Fibroblast of gingiva (primary cell): Measurements from ENCODE around the gene ZC3H12A.

ENCODE experiments used
- DNase-seq: peaks from one replicate; pipeline ENCODE4 v3.0.0-alpha.2; 2011; ENCODE audit warnings: low read depth

ZC3H12A gene

GRCh38 chr1:37474046-37474696, at the start of gene ZC3H12A:
Gene ZC3H12A (plus strand): TSS chr1:37474580. CDS start chr1:37475497, 917 bp downstream.
- peak; percentile 87 for DNase-seq

GRCh38 chr1:37425221-37425620, 49.2 kb upstream of the ZC3H12A start:
- DNase-seq = no peak

- no peak for DNase-seq
Measured at GRCh38 chr1:37429029-37429428, 45.4 kb upstream of the ZC3H12A start.

- no peak for DNase-seq
Measured at GRCh38 chr1:37430103-37430985, 44.0 kb upstream of the ZC3H12A start.

GRCh38 chr1:37432716-37433115, 41.7 kb upstream of the ZC3H12A start:
- no peak for DNase-seq

GRCh38 chr1:37433171-37433570, 41.2 kb upstream of the ZC3H12A start:
- no peak for DNase-seq

GRCh38 chr1:37434292-37435225, 39.8 kb upstream of the ZC3H12A start:
- peak; percentile 26 for DNase-seq

- no peak for DNase-seq
Measured at GRCh38 chr1:37437087-37437486, 37.3 kb upstream of the ZC3H12A start.

GRCh38 chr1:37438037-37438868, 36.1 kb upstream of the ZC3H12A start:
- DNase-seq = no peak

- DNase-seq = no peak
Measured at GRCh38 chr1:37438869-37439343, 35.5 kb upstream of the ZC3H12A start.

GRCh38 chr1:37439349-37439995, 34.9 kb upstream of the ZC3H12A start:
- no peak for DNase-seq

- DNase-seq = no peak
Measured at GRCh38 chr1:37441490-37441889, 32.9 kb upstream of the ZC3H12A start.

GRCh38 chr1:37442139-37442538, 32.2 kb upstream of the ZC3H12A start:
- DNase-seq = no peak

GRCh38 chr1:37442644-37443043, 31.7 kb upstream of the ZC3H12A start:
- DNase-seq = no peak

- DNase-seq = no peak
Measured at GRCh38 chr1:37446874-37447273, 27.5 kb upstream of the ZC3H12A start.

- DNase-seq = no peak
Measured at GRCh38 chr1:37448185-37448584, 26.2 kb upstream of the ZC3H12A start.

GRCh38 chr1:37448691-37449417, 25.5 kb upstream of the ZC3H12A start:
- peak; percentile 22 for DNase-seq

- no peak for DNase-seq
Measured at GRCh38 chr1:37449936-37450335, 24.4 kb upstream of the ZC3H12A start.

GRCh38 chr1:37452416-37452815, 22.0 kb upstream of the ZC3H12A start:
- DNase-seq = no peak

GRCh38 chr1:37453647-37454046, 20.7 kb upstream of the ZC3H12A start:
- DNase-seq = no peak
